K562 (cell line): ENCODE results near the gene MAPK1IP1L. TPM values are rescaled to one million over a fixed set of nuclear protein-coding genes. Genes with fewer than 3 reads are reported as not detected.
A peak's percentile ranks its signal among the peaks of the same experiment; 100 is the strongest.

Experiments used
- HMG20A ChIP-seq: fragments of 450-650 bp; formaldehyde crosslinking; conservative IDR thresholded peaks from 2 replicates; pipeline ENCODE4 v1.4.0; 2020; ENCODE audit warnings: mild to moderate bottlenecking, mixed read lengths
- HOXB6 ChIP-seq: fragments of 250-450 bp; sonication (Bioruptor Pico); IDR thresholded peaks from 2 replicates; pipeline ENCODE4 v1.5.1; 2022; ENCODE audit warnings: mild to moderate bottlenecking, borderline replicate concordance
- KDM5B ChIP-seq: fragments of 200-600 bp; sonication (generic); IDR thresholded peaks from 2 replicates; pipeline ENCODE4 v1.6.1; 2012; ENCODE audit warnings: low read depth, mild to moderate bottlenecking, moderate library complexity, low read length, control low read depth, inconsistent platforms; ENCODE audit not compliant: insufficient replicate concordance
- NCOA4 ChIP-seq: fragments of 450-650 bp; IDR thresholded peaks from 2 replicates; pipeline ENCODE4 v1.6.1; 2018; ENCODE audit warnings: mild to moderate bottlenecking; ENCODE audit not compliant: partially characterized antibody
- U2AF1 ChIP-seq: fragments of 200-400 bp; formaldehyde crosslinking; optimal IDR thresholded peaks from 2 replicates; pipeline ENCODE3; 2017; ENCODE audit warnings: mild to moderate bottlenecking, low read depth, low read length, moderate library complexity
- ZNF184 ChIP-seq: sonication (generic); formaldehyde crosslinking; IDR thresholded peaks from 2 replicates; pipeline ENCODE4 v1.5.0; 2020; ENCODE audit warnings: missing genetic modification reagents
- polyA plus RNA-seq, 8 experiments: library from polyadenylated mRNA; depleted of rRNA in 4 of 8; stranded (reverse) in 5 of 8; unstranded in 3 of 8; fragments of >200 nt; fragmentation: Nextera tagmentation in 2 of 8; fragmentation: Illumina TruSeq in 1 of 8; extraction: Ambion mirVana in 2 of 8; extraction: Trizol in 1 of 8; gene quantifications; 2 replicates each; pipeline versions ENCODE4 v1.2.1 to v1.2.3, GENCODE V29; 2011 to 2014; ENCODE audit warnings: inconsistent platforms in 1 of 8, missing spikeins in 1 of 8
- total RNA-seq, 7 experiments: library from RNA; depleted of rRNA in 6 of 7; stranded (reverse); fragments of >200 nt in 6 of 7; fragmentation: Illumina TruSeq in 2 of 7; extraction: Trizol in 2 of 7; gene quantifications; 2 replicates each; pipeline versions ENCODE4 v1.2.1 to v1.2.3, GENCODE V29; 2011 to 2021; ENCODE audit warnings: low replicate concordance in 1 of 7
- TF ChIP-seq, protein P1 (sequence below): fragments of 450-650 bp; IDR thresholded peaks from 2 replicates; pipeline ENCODE4 v1.6.1; 2016; ENCODE audit warnings: mild to moderate bottlenecking, moderate library complexity
- TF ChIP-seq, protein P2 (sequence below): sonication (generic); formaldehyde crosslinking; IDR thresholded peaks from 2 replicates; pipeline ENCODE4 v1.8.1; 2023; ENCODE audit warnings: missing genetic modification reagents, mild to moderate bottlenecking, borderline replicate concordance

MAPK1IP1L gene
- total and polyA plus RNA-seq, 9 of the 15 experiments (the other 6 are each of a cell fraction or from before 2014, with no cell fraction given) = 32.7 to 99.4 (median 49.8) TPM

DNA sequence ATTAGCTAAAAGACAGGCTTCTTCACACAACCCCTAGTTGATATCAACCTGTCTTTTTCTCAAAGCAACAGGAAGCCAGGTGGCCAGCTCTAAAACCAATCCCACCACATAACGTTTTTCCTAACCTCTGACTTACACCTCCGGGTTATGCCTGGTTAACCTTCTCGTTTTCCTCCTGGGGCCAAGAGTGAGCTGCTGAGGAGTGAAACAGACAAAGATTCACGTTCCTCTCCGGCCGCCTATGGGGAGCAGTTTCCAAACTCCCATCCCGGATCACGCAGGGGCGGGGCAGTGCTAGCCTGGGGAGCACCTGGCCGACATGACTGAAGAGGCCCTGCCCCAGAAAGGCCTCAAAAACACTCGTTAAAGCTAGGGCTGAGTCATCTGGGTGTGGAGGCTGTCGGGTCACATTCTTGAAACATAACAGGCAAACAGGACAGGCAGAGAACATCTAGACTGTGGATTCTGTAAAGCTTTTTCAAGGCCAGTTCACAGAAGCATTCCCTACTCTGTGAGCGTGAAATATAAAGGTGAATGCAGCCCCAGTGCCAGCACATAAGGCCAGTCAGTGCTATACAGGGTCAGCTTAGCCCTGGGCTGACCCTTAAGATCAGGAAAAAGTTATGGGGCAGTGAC is 51.7 kb downstream of the MAPK1IP1L start (continued):
- TF ChIP-seq, protein P1, sequence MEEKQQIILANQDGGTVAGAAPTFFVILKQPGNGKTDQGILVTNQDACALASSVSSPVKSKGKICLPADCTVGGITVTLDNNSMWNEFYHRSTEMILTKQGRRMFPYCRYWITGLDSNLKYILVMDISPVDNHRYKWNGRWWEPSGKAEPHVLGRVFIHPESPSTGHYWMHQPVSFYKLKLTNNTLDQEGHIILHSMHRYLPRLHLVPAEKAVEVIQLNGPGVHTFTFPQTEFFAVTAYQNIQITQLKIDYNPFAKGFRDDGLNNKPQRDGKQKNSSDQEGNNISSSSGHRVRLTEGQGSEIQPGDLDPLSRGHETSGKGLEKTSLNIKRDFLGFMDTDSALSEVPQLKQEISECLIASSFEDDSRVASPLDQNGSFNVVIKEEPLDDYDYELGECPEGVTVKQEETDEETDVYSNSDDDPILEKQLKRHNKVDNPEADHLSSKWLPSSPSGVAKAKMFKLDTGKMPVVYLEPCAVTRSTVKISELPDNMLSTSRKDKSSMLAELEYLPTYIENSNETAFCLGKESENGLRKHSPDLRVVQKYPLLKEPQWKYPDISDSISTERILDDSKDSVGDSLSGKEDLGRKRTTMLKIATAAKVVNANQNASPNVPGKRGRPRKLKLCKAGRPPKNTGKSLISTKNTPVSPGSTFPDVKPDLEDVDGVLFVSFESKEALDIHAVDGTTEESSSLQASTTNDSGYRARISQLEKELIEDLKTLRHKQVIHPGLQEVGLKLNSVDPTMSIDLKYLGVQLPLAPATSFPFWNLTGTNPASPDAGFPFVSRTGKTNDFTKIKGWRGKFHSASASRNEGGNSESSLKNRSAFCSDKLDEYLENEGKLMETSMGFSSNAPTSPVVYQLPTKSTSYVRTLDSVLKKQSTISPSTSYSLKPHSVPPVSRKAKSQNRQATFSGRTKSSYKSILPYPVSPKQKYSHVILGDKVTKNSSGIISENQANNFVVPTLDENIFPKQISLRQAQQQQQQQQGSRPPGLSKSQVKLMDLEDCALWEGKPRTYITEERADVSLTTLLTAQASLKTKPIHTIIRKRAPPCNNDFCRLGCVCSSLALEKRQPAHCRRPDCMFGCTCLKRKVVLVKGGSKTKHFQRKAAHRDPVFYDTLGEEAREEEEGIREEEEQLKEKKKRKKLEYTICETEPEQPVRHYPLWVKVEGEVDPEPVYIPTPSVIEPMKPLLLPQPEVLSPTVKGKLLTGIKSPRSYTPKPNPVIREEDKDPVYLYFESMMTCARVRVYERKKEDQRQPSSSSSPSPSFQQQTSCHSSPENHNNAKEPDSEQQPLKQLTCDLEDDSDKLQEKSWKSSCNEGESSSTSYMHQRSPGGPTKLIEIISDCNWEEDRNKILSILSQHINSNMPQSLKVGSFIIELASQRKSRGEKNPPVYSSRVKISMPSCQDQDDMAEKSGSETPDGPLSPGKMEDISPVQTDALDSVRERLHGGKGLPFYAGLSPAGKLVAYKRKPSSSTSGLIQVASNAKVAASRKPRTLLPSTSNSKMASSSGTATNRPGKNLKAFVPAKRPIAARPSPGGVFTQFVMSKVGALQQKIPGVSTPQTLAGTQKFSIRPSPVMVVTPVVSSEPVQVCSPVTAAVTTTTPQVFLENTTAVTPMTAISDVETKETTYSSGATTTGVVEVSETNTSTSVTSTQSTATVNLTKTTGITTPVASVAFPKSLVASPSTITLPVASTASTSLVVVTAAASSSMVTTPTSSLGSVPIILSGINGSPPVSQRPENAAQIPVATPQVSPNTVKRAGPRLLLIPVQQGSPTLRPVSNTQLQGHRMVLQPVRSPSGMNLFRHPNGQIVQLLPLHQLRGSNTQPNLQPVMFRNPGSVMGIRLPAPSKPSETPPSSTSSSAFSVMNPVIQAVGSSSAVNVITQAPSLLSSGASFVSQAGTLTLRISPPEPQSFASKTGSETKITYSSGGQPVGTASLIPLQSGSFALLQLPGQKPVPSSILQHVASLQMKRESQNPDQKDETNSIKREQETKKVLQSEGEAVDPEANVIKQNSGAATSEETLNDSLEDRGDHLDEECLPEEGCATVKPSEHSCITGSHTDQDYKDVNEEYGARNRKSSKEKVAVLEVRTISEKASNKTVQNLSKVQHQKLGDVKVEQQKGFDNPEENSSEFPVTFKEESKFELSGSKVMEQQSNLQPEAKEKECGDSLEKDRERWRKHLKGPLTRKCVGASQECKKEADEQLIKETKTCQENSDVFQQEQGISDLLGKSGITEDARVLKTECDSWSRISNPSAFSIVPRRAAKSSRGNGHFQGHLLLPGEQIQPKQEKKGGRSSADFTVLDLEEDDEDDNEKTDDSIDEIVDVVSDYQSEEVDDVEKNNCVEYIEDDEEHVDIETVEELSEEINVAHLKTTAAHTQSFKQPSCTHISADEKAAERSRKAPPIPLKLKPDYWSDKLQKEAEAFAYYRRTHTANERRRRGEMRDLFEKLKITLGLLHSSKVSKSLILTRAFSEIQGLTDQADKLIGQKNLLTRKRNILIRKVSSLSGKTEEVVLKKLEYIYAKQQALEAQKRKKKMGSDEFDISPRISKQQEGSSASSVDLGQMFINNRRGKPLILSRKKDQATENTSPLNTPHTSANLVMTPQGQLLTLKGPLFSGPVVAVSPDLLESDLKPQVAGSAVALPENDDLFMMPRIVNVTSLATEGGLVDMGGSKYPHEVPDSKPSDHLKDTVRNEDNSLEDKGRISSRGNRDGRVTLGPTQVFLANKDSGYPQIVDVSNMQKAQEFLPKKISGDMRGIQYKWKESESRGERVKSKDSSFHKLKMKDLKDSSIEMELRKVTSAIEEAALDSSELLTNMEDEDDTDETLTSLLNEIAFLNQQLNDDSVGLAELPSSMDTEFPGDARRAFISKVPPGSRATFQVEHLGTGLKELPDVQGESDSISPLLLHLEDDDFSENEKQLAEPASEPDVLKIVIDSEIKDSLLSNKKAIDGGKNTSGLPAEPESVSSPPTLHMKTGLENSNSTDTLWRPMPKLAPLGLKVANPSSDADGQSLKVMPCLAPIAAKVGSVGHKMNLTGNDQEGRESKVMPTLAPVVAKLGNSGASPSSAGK = peak; percentile 86
- no peak for TF ChIP-seq ZNF184 (CRISPR knock-in tag)
- TF ChIP-seq, protein P2, sequence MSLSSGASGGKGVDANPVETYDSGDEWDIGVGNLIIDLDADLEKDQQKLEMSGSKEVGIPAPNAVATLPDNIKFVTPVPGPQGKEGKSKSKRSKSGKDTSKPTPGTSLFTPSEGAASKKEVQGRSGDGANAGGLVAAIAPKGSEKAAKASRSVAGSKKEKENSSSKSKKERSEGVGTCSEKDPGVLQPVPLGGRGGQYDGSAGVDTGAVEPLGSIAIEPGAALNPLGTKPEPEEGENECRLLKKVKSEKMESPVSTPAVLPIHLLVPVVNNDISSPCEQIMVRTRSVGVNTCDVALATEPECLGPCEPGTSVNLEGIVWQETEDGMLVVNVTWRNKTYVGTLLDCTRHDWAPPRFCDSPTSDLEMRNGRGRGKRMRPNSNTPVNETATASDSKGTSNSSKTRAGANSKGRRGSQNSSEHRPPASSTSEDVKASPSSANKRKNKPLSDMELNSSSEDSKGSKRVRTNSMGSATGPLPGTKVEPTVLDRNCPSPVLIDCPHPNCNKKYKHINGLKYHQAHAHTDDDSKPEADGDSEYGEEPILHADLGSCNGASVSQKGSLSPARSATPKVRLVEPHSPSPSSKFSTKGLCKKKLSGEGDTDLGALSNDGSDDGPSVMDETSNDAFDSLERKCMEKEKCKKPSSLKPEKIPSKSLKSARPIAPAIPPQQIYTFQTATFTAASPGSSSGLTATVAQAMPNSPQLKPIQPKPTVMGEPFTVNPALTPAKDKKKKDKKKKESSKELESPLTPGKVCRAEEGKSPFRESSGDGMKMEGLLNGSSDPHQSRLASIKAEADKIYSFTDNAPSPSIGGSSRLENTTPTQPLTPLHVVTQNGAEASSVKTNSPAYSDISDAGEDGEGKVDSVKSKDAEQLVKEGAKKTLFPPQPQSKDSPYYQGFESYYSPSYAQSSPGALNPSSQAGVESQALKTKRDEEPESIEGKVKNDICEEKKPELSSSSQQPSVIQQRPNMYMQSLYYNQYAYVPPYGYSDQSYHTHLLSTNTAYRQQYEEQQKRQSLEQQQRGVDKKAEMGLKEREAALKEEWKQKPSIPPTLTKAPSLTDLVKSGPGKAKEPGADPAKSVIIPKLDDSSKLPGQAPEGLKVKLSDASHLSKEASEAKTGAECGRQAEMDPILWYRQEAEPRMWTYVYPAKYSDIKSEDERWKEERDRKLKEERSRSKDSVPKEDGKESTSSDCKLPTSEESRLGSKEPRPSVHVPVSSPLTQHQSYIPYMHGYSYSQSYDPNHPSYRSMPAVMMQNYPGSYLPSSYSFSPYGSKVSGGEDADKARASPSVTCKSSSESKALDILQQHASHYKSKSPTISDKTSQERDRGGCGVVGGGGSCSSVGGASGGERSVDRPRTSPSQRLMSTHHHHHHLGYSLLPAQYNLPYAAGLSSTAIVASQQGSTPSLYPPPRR (CRISPR knock-in tag) = no peak
- TF ChIP-seq HOXB6 (CRISPR knock-in tag) = no peak
- no peak for TF ChIP-seq U2AF1
- TF ChIP-seq NCOA4 = no peak
- TF ChIP-seq KDM5B = peak; percentile 85
- TF ChIP-seq HMG20A (CRISPR knock-in tag) = no peak
